Vagina (tissue), 2 donors: ENCODE results near the gene ABCA2.

ENCODE experiments used
- CTCF ChIP-seq, 3 experiments: fragments of 450-650 bp in 2 of 3; fragments of 200-600 bp in 1 of 3; sonication (generic) in 1 of 3; IDR thresholded peaks; one replicate each; pipeline ENCODE4 v1.5.1; 2017 to 2019; ENCODE audit warnings: antibody characterized with exemption in 3 of 3, mild to moderate bottlenecking in 2 of 3, moderate library complexity in 2 of 3
- POLR2A ChIP-seq, 2 donors: fragments of 450-650 bp; IDR thresholded peaks; one replicate each; pipeline ENCODE4 v1.6.1; 2017; ENCODE audit warnings: antibody characterized with exemption in 2 of 2, mild to moderate bottlenecking in 2 of 2, moderate library complexity in 2 of 2

- TF ChIP-seq CTCF (IDR thresholded peaks at IDR 0.05) (peak; percentile 55 to 83 (median 67)), POLR2A (IDR thresholded peaks at IDR 0.05) (no peak)
Observed at GRCh38 chr9:137046088-137046787, 18.2 kb upstream of the ABCA2 start, which contains the start of gene NPDC1.
